GM19239 (cell line): ENCODE data around the gene POLE4.

Experiments
- DNase-seq: peaks from one replicate; pipeline ENCODE4 v3.0.0; 2011; ENCODE audit warnings: low spot score; ENCODE audit not compliant: insufficient read length
- FAIRE-seq: peaks from 2 replicates; lab custom pipeline; 2011; peaks lifted over from hg19 to GRCh38; lab: Jason Lieb, UNC

POLE4 gene

DNA sequence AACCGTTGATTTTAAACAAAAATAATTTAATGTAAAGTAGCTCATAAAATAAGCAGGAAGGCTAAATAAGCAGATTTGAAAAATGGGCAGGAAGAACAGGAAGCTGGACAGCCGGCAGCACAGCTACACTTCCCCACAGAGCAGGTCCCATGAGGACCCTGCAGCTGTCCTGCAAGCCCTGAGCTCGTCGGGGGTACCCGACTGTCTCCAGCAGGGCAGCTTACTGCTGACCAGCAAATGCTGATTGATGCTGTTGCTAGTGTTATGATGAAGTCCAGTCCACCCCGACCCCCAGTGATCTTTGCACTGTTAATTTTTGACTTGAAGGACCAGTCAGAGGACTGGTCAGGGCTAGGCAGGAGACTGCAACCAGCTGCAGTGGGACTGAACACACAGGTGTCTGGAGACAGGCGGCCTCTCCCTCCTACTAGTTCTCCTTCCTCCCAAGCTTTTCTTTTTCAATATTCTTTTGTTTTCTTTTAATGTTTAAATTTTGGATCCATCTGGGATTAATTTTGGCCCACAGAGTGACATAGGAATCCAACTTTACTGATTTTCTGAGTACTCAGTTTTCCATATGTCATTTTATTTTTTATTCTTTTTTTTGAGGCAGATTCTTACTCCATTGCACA is 27.7 kb downstream of the POLE4 start:
- FAIRE-seq: no peak
- no peak for DNase-seq

DNA sequence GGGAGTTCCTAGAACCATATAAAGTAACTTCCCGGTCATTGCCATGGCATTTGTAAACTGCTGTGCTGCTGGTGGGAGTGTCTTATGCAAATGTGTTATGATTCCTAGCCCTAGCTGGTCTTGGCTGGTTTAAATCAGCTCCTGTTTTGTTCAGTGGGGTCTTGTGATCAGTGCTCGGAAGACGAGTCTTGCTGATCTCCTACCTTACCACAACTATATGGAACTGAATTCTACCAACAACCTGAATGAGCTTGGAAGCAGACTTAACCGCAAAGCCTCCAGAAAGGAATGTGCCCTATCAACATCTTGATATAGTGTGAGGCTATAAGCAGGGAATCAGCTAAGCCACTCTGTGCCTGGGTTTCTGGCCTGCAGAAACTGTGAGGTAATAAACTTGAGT is 33.5 kb downstream of the POLE4 start:
- FAIRE-seq: no peak

GRCh38 chr2:74999468-74999867 is 41.0 kb downstream of the POLE4 start:
- no peak for FAIRE-seq
- DNase-seq: no peak

More for the DNA sequence above, 33.5 kb downstream of the POLE4 start:
- DNase-seq: no peak

GRCh38 chr2:75002007-75002406 is 43.6 kb downstream of the POLE4 start:
- FAIRE-seq (no peak), DNase-seq (no peak)

DNA sequence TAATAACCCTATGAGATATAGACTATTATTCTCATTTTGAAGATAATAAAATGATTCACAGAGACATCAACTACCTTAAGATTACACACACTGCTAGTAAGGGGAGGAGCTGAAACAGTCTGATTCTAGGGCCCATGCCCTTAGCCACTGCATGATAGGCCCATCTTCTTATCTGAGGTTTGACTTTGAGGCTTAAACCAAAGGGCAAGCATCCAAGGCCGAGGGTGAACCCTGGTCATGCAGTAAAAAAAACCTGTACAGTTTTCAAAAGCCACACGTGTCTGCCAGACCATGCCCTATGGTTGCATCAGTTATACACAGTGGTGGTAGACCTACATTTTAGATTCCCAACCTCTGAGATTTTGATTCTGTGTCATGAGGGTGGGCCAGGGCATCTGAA is 44.8 kb downstream of the POLE4 start:
- no peak for DNase-seq
- no peak for FAIRE-seq

DNA sequence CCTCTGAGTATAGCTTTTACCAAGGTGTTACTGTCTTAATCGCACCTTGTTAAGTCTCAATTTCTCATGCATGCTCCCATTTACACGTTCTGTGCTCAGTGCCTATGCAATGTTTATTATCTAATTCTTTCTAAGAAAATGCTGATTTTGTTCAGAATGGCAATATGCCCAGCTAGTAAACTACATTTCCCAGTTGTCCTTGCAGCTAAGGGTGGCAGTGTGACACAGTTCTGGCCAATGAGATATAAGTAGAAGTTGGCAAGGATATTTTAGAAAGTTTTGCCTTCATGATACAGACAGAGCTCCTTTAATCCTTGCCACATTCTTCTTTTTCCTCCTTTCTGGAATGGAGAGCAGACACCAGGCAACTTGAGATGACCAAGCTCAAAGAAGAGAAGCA is 45.3 kb downstream of the POLE4 start:
- no peak for FAIRE-seq
- no peak for DNase-seq

DNA sequence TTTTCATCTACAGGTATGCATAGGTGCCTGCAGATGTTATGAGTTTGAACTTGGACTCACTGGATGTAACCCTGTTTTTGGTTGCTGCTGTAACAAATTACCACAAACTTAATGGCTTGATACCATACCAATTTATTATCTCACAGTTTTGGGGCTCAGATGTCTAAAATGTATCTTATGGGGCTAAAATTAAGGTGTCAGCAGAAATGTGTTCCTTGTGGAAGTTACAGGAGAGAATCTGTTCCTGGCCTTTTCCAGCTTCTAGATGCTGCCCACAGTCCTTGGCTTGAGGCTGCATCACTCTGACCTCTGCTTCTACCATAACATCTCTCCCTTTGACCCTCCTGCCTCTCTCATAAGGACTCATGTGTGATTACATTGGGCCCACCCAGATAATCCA is 47.6 kb downstream of the POLE4 start:
- FAIRE-seq: no peak
- DNase-seq: no peak

DNA sequence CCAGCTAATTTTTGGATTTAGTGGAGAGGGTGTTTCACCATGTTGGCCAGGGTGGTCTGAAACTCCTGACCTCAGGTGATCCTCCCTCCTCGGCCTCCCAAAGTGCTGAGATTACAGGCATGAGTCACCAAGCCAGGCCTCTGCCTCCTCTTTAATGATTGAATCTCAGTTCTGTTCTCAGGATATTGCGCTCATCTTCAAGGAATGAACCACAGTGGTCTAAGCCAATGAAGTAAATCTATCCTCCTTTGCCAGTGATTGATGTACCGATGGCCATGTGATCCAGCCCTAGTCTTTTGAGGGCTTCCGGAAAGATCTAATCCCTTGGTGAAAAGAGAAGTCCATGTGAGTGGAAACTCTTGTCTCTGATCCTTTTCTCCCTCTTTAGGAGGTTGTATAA is 48.6 kb downstream of the POLE4 start:
- FAIRE-seq: no peak
- DNase-seq: no peak

DNA sequence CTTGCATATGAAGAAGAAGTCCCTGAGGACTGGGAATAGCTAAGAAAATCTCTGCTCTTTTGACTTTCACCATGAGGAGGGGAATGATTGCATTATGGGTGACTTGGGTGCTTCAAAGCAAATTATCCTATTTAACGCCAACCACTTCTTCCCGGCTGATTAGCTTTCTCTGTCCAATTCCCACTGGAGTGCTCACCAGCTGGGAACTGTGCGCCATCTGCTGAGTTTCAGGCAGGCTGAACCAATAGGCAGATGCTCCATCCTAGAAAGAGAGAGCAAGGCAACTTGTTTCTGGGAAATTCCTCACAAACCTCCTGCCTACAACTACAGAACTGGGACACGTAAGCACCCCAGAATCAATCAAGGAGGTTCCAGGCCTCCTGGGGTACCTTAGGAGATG is 49.4 kb downstream of the POLE4 start:
- DNase-seq (no peak), FAIRE-seq (no peak)

DNA sequence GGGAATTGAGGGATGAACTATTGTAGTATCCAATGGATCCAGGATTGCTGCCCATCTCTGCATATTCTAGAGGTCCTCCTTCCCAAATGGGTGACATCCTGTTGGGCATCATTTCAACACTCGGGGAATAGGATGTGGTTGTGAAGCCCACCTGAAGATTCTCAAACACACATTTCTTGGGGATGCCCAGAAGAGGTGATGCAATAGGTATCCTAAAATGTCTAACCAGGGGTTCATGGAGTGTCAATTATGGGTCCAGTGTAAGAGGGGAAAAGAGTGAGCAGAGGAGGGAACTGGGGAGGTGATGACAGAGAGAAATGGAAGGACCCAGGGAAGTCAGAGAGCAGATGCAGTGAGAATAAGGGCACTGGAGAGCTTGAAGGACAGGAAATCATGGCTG is 52.1 kb downstream of the POLE4 start:
- DNase-seq: no peak
- no peak for FAIRE-seq

GRCh38 chr2:75012080-75012479 is 53.6 kb downstream of the POLE4 start:
- DNase-seq: no peak
- no peak for FAIRE-seq

DNA sequence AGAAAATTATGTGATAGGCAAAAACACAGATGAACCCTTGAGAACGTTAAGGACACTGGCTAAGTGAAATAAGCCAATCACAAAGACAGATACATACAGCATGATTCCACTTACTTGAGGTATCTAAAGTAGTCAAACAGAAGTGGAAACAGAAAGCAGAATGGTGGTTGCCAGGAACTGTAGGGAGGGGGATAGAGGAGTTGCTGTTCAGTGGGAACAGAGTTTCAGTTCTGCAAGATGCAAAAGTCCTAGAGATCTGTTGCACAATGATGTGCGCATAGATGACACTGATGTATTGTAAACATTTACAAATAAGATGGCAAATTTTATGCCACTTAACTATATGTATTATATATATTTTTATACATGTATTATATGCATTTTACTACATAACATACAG is 59.7 kb downstream of the POLE4 start:
- DNase-seq (no peak), FAIRE-seq (no peak)
